H9 (cell line): Measurements from ENCODE around the gene DIP2C. TPM values are rescaled to one million over a fixed set of nuclear protein-coding genes. Genes with fewer than 3 reads are reported as not detected.
A peak's percentile ranks its signal among the peaks of the same experiment; 100 is the strongest.

Source experiments
- DNase-seq: peaks from one replicate; pipeline ENCODE4 v3.0.0-alpha.2; 2017
- H2AFZ ChIP-seq: one replicate; pipeline ENCODE4 v1.6.1; 2013; ENCODE audit warnings: mild to moderate bottlenecking, low read length, control low read depth, moderate library complexity
- H2AK5ac ChIP-seq: 2 replicates; pipeline ENCODE4 v1.6.1; 2013; ENCODE audit warnings: low read length, control low read depth, mixed read lengths; ENCODE audit not compliant: insufficient read length
- H2BK120ac ChIP-seq: one replicate; pipeline ENCODE4 v1.6.1; 2013; ENCODE audit warnings: low read depth, mild to moderate bottlenecking, low read length, control low read depth, inconsistent platforms; ENCODE audit not compliant: poor library complexity, severe bottlenecking
- H2BK12ac ChIP-seq: 2 replicates; pipeline ENCODE4 v1.6.1; 2013; ENCODE audit warnings: low read length, control low read depth, mixed read lengths, low read depth; ENCODE audit not compliant: insufficient read length
- H2BK15ac ChIP-seq: 2 replicates; pipeline ENCODE4 v1.6.1; 2013; ENCODE audit warnings: low read depth, low read length, control low read depth
- H2BK20ac ChIP-seq: one replicate; pipeline ENCODE4 v1.6.1; 2013; ENCODE audit warnings: low read depth, mild to moderate bottlenecking, low read length, control low read depth, inconsistent platforms; ENCODE audit not compliant: poor library complexity, severe bottlenecking
- H2BK5ac ChIP-seq: 2 replicates; pipeline ENCODE4 v1.6.1; 2013; ENCODE audit warnings: low read length, control low read depth, mixed read lengths; ENCODE audit not compliant: insufficient read length
- H3K14ac ChIP-seq: 2 replicates; pipeline ENCODE4 v1.6.1; 2013; ENCODE audit warnings: low read length, control low read depth; ENCODE audit not compliant: insufficient read depth
- H3K18ac ChIP-seq: 2 replicates; pipeline ENCODE4 v1.6.1; 2013; ENCODE audit warnings: low read depth, mild to moderate bottlenecking, mixed read lengths, low read length, control low read depth; ENCODE audit not compliant: insufficient read length
- H3K23ac ChIP-seq: 2 replicates; pipeline ENCODE4 v1.6.1; 2013; ENCODE audit warnings: low read length, control low read depth, mixed read lengths, low read depth; ENCODE audit not compliant: insufficient read length
- H3K23me2 ChIP-seq: 2 replicates; pipeline ENCODE4 v1.6.1; 2013; ENCODE audit warnings: low read depth, mild to moderate bottlenecking, mixed read lengths, low read length, control low read depth; ENCODE audit not compliant: insufficient read length, poor library complexity, severe bottlenecking
- H3K27ac ChIP-seq: 2 replicates; pipeline ENCODE4 v1.5.1; 2013; ENCODE audit warnings: low read length, control low read depth, mixed read lengths, low read depth; ENCODE audit not compliant: insufficient read length
- H3K27me3 ChIP-seq: 2 replicates; pipeline ENCODE4 v1.6.1; 2013; ENCODE audit warnings: low read length, control low read depth, inconsistent platforms; ENCODE audit not compliant: insufficient read depth
- H3K4ac ChIP-seq: 2 replicates; pipeline ENCODE4 v1.6.1; 2013; ENCODE audit warnings: low read depth, mild to moderate bottlenecking, control low read depth, inconsistent platforms, low read length, moderate library complexity
- H3K4me1 ChIP-seq: 2 replicates; pipeline ENCODE4 v1.6.1; 2013; ENCODE audit warnings: low read length, control low read depth, inconsistent platforms; ENCODE audit not compliant: insufficient read depth
- H3K4me2 ChIP-seq: 2 replicates; pipeline ENCODE4 v1.6.1; 2013; ENCODE audit warnings: low read length, control low read depth, mixed read lengths; ENCODE audit not compliant: insufficient read length, insufficient read depth
- H3K56ac ChIP-seq: 2 replicates; pipeline ENCODE4 v1.6.1; 2013; ENCODE audit warnings: low read depth, mild to moderate bottlenecking, mixed read lengths, low read length, control low read depth; ENCODE audit not compliant: insufficient read length
- H3K79me1 ChIP-seq: 2 replicates; pipeline ENCODE4 v1.6.1; 2013; ENCODE audit warnings: low read depth, mild to moderate bottlenecking, moderate library complexity, low read length, control low read depth, inconsistent platforms; ENCODE audit not compliant: insufficient read depth, poor library complexity, severe bottlenecking
- H3K79me2 ChIP-seq: 2 replicates; pipeline ENCODE4 v1.6.1; 2013; ENCODE audit warnings: low read length, control low read depth, inconsistent platforms; ENCODE audit not compliant: insufficient read depth
- H3K9ac ChIP-seq: 2 replicates; pipeline ENCODE4 v1.6.1; 2013; ENCODE audit warnings: low read length, control low read depth, mixed read lengths; ENCODE audit not compliant: insufficient read length; ENCODE audit errors: extremely low read depth
- H3K9me3 ChIP-seq: one replicate; pipeline ENCODE4 v1.6.1; 2013; ENCODE audit warnings: low read depth, low read length, inconsistent platforms; ENCODE audit not compliant: control insufficient read depth
- H3T11ph ChIP-seq: one replicate; pipeline ENCODE4 v1.6.1; 2013; ENCODE audit warnings: mild to moderate bottlenecking, low read length, control low read depth, inconsistent platforms
- H4K20me1 ChIP-seq: one replicate; pipeline ENCODE4 v1.6.1; 2013; ENCODE audit not compliant: control insufficient read depth, insufficient read length, insufficient read depth
- H4K5ac ChIP-seq: 2 replicates; pipeline ENCODE4 v1.6.1; 2013; ENCODE audit warnings: low read depth, mild to moderate bottlenecking, mixed read lengths, low read length, control low read depth; ENCODE audit not compliant: insufficient read length
- H4K8ac ChIP-seq: replicated peaks from 2 replicates; pipeline ENCODE4 v1.6.1; 2013; ENCODE audit warnings: low read length, control low read depth, mixed read lengths, low read depth; ENCODE audit not compliant: insufficient read length
- H4K91ac ChIP-seq: 2 replicates; pipeline ENCODE4 v1.6.1; 2013; ENCODE audit warnings: low read depth, mild to moderate bottlenecking, moderate library complexity, mixed read lengths, low read length, control low read depth; ENCODE audit not compliant: insufficient read length
- H3K27ac Mint-ChIP-seq, 3 experiments: 2 replicates in 2 of 3; 3 replicates in 1 of 3; pipeline ENCODE4 v1.8.0; 2020 to 2021; ENCODE audit warnings: mixed read lengths in 3 of 3, mild to moderate bottlenecking in 1 of 3, moderate library complexity in 1 of 3
- H3K27me3 Mint-ChIP-seq: 2 replicates; pipeline ENCODE4 v1.8.0; 2021; ENCODE audit warnings: low read depth, mild to moderate bottlenecking, moderate library complexity, mixed read lengths
- H3K36me3 Mint-ChIP-seq, 3 experiments: 2 replicates in 2 of 3; 3 replicates in 1 of 3; pipeline ENCODE4 v1.8.0; 2020 to 2021; ENCODE audit warnings: low read depth in 3 of 3, mixed read lengths in 3 of 3; ENCODE audit not compliant: insufficient read depth in 1 of 3
- H3K4me1 Mint-ChIP-seq, 2 experiments: 2 replicates each; pipeline ENCODE4 v1.8.0; 2020; ENCODE audit warnings: mixed read lengths in 2 of 2
- H3K4me3 Mint-ChIP-seq, 2 experiments: 2 replicates in 1 of 2; 3 replicates in 1 of 2; pipeline ENCODE4 v1.8.0; 2020 to 2021; ENCODE audit warnings: mild to moderate bottlenecking in 2 of 2, mixed read lengths in 2 of 2, moderate library complexity in 1 of 2
- H3K9me3 Mint-ChIP-seq, 2 experiments: 2 replicates in 1 of 2; 3 replicates in 1 of 2; pipeline ENCODE4 v1.8.0; 2020; ENCODE audit warnings: mild to moderate bottlenecking in 2 of 2, mixed read lengths in 2 of 2, moderate library complexity in 1 of 2
- CTCF ChIP-seq: fragments of 200-600 bp; sonication (generic); conservative IDR thresholded peaks from 3 replicates; pipeline ENCODE4 v1.8.0; 2021; ENCODE audit warnings: antibody characterized with exemption, mild to moderate bottlenecking
- WGBS: extraction: QIAGEN DNeasy Blood & Tissue Kit; methylation state at CpG from one replicate; pipeline ENCODE4 v1.1.7; 2013; ENCODE audit warnings: missing lambda C conversion rate, low lambda C conversion rate, mixed read lengths; ENCODE audit not compliant: insufficient read length; ENCODE audit errors: extremely low coverage; 5-methylcytosine and 5-hydroxymethylcytosine counted together
- total RNA-seq: library from RNA; stranded (reverse); gene quantifications from 2 replicates; pipeline ENCODE4 v1.2.1, GENCODE V29; 2021

Gene DIP2C
- total RNA-seq, 1 experiment from 2014 or later: 7.9 TPM

- Histone ChIP-seq H3T11ph (no peak overlapping the region), H3K23ac (no peak overlapping the region), H3K9ac (no peak overlapping the region), H3K79me2 (peaks cover 3% of the 10 kb centered on the region; the same call in 1 of the 2 replicates), H3K4me2 (no peak overlapping the region), H3K18ac (no peak overlapping the region), H3K27ac (no peak overlapping the region), H2BK12ac (no peak overlapping the region), H3K4ac (no peak overlapping the region), H3K14ac (no peak overlapping the region), H2BK120ac (no peak overlapping the region), H4K20me1 (no peaks in the 10 kb centered on the region), H3K9me3 (no peaks in the 10 kb centered on the region), H2BK15ac (no peak overlapping the region), H3K79me1 (peaks cover 4% of the 10 kb centered on the region), H4K8ac (no peak overlapping the region), H2AK5ac (no peak overlapping the region), H4K91ac (no peak overlapping the region), H3K4me1 (peaks cover 2% of the 10 kb centered on the region; the same call in 1 of the 2 replicates), H2BK20ac (no peak overlapping the region), H2AFZ (no peak overlapping the region), H2BK5ac (no peak overlapping the region), H3K27me3 (no peaks in the 10 kb centered on the region), H3K56ac (no peak overlapping the region), H3K23me2 (no peaks in the 10 kb centered on the region), H4K5ac (no peak overlapping the region)
- WGBS: no CpG with 5 or more reads among the region's 25 CpGs
- Mint-ChIP-seq H3K27ac (peak overlapping the region in 2 of 3 experiments; percentile 50 to 60; a peak in 2 of 7 replicates), H3K36me3 (no peaks in the 10 kb centered on the region), H3K4me1 (peaks cover 15 to 22% of the 10 kb centered on the region in 2 experiments), H3K9me3 (no peaks in the 10 kb centered on the region), H3K27me3 (no peaks in the 10 kb centered on the region), H3K4me3 (no peak overlapping the region)
- no peak for DNase-seq
- no peak for TF ChIP-seq CTCF
These were observed 53.3 kb downstream of the DIP2C start for GRCh38 chr10:636016-636730.
